ENCODE results near the gene HHAT.

Gene HHAT

GRCh38 chr1:210532223-210532598 lies 203.5 kb downstream of the HHAT start:
- TF ChIP-seq CTCF (IDR thresholded peaks at IDR 0.05; ENCODE audit: borderline replicate concordance, control extremely low read depth, extremely low read depth, insufficient read depth, missing control alignments) = no peak
- DNase-seq (ENCODE audit: low spot score) = no peak
- in situ Hi-C loops (cut with MboI; ENCODE audit: low sequenced_read_pairs, unreplicated experiment) = no loop called here

DNA sequence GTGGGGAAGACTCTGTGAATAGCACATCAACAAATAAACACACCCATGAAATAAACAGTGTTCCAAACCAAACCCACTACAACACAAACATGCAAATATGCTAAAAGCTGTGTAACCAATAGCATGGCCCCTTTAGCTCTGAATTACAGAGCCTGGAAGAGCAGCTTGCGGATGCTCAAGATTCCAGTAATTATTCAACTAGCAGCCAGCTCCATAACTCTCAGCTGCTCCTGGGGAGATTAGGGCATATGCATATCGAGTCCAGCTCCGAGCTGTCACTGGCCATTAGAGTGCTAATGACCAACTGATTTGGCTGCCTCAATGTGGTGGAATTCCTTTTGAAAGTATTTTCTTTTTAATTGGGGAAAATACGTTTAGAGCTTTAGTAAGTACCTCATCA lies 207.1 kb downstream of the HHAT start:
- DNase-seq (ENCODE audit: low spot score) = no peak
- TF ChIP-seq CTCF (IDR thresholded peaks at IDR 0.05; ENCODE audit: borderline replicate concordance, control extremely low read depth, extremely low read depth, insufficient read depth, missing control alignments) = no peak
- in situ Hi-C loops (cut with MboI; ENCODE audit: low sequenced_read_pairs, unreplicated experiment) = no loop called here

DNA sequence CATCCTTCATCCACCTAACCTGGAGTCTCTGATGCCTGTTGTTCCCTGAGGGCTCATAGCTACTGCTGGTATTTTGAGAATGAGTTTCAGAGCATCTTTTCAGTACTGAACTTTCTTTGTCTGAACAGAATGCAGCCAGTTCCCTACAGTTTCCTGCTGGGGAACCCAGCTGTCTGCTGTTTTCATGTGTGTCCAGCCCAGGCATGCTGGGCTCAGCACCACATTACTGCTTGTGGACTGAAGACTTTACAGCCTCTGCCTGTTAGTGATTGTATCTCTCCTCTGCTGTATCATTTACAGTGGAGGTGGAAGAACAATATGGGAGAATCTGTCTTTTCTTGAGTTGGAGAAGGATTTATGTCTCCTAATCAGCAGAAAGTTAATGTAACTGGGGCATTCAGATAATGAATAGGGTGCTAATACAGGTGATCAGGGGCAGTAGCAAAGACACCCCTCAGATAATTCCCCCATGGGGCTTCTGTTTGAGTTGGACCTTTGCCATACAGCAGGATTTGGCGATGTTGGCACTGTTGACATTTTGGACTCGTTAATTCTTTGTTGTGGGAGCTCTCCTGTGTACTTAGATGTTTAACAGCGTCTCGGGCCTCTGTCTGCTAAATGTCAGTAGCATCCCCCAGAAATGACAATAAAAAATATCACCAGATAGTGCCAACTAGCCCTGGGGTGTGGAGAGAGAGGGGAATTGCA lies 207.7 kb downstream of the HHAT start:
- no peak for TF ChIP-seq CTCF (IDR thresholded peaks at IDR 0.05; ENCODE audit: borderline replicate concordance, control extremely low read depth, extremely low read depth, insufficient read depth, missing control alignments)
- DNase-seq (ENCODE audit: low spot score) = no peak
- in situ Hi-C loops (cut with MboI; ENCODE audit: low sequenced_read_pairs, unreplicated experiment) = no loop called here

DNA sequence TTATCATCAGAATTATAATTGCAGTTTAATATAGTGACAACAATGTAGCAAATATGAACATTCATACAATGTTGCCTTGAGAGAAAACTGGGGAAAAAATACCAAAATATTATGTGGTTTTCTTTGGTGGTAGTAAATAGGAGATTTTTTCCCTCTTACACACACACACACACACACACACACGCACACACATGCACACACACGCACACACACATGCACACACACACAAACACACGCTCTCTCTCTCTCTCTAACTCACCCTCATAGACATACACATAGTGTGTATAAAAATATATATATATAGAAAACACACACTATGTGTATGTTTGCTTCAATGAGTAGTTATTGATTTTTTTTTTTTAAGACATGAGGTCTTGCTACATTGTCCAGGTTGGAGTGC lies 211.6 kb downstream of the HHAT start:
- DNase-seq (ENCODE audit: low spot score) = no peak
- in situ Hi-C loops (cut with MboI; ENCODE audit: low sequenced_read_pairs, unreplicated experiment) = no loop called here
- TF ChIP-seq CTCF (IDR thresholded peaks at IDR 0.05; ENCODE audit: borderline replicate concordance, control extremely low read depth, extremely low read depth, insufficient read depth, missing control alignments) = no peak

GRCh38 chr1:210541680-210542358 lies 213.1 kb downstream of the HHAT start:
- no peak for DNase-seq (ENCODE audit: low spot score)

DNA sequence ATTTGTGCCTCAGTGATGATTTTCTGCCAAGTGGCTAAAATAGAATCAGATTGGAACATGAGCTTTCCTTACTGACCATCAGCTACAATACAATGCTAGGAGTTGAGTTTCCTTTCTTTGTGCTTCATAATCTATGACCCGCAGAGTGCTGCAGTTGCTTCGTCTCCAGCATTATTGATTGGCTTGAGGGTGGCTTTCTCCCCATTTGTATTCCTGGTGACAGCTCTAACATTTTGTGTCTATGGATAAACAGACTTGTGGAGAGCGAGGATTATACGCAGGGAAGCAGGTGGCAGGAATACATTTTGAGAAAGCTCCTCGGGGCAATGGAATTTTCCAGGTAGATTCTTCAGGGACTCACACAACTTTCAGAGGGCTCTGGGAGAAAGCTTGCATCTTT lies 223.2 kb downstream of the HHAT start:
- TF ChIP-seq CTCF (IDR thresholded peaks at IDR 0.05; ENCODE audit: borderline replicate concordance, control extremely low read depth, extremely low read depth, insufficient read depth, missing control alignments) = no peak
- in situ Hi-C loops (cut with MboI; ENCODE audit: low sequenced_read_pairs, unreplicated experiment) = no loop called here
- no peak for DNase-seq (ENCODE audit: low spot score)

More at GRCh38 chr1:210541680-210542358, 213.1 kb downstream of the HHAT start:
- TF ChIP-seq CTCF (IDR thresholded peaks at IDR 0.05; ENCODE audit: borderline replicate concordance, control extremely low read depth, extremely low read depth, insufficient read depth, missing control alignments) = no peak
- in situ Hi-C loops (cut with MboI; ENCODE audit: low sequenced_read_pairs, unreplicated experiment) = no loop called here

All from GM13976 (cell line).